MCF 10A (cell line): ENCODE data around the gene ZIC5. TPM values are rescaled to one million over a fixed set of nuclear protein-coding genes. Genes with fewer than 3 reads are reported as not detected.
A peak's percentile ranks its signal among the peaks of the same experiment; 100 is the strongest.

Experiments used
- BruUV-seq: library from RNA; stranded (reverse); fragments of 400-500 nt; replicated peaks from 2 replicates; lab custom pipeline; 2021; lab: Mats Ljungman, UMichigan
- CTCF ChIA-PET: fragments of 300-600 bp; sonication (Branson Sonifier 250); formaldehyde crosslinking; extraction: SDS; loops from one replicate; lab custom pipeline; 2021; ENCODE audit warnings: antibody characterized with exemption, inconsistent platforms; lab: Yijun Ruan, JAX
- POLR2A ChIA-PET: fragments of 300-600, 350-650 bp; sonication (Branson Sonifier 250); formaldehyde crosslinking; extraction: SDS; loops from one replicate; lab custom pipeline; 2020; ENCODE audit warnings: antibody characterized with exemption, inconsistent platforms; lab: Yijun Ruan, JAX
- DNase-seq: peaks from one replicate; pipeline ENCODE4 v3.0.0-alpha.2; 2018; ENCODE audit not compliant: unreplicated experiment
- H3K27ac Mint-ChIP-seq: one replicate; pipeline ENCODE4 v1.8.0; 2022; ENCODE audit warnings: mild to moderate bottlenecking, low read depth, mixed read lengths; ENCODE audit not compliant: unreplicated experiment
- H3K27me3 Mint-ChIP-seq: one replicate; pipeline ENCODE4 v1.8.0; 2022; ENCODE audit warnings: mixed read lengths; ENCODE audit not compliant: insufficient read depth, unreplicated experiment
- H3K36me3 Mint-ChIP-seq: one replicate; pipeline ENCODE4 v1.8.0; 2022; ENCODE audit warnings: mild to moderate bottlenecking, moderate library complexity, mixed read lengths; ENCODE audit not compliant: insufficient read depth, unreplicated experiment
- H3K4me1 Mint-ChIP-seq: one replicate; pipeline ENCODE4 v1.8.0; 2022; ENCODE audit warnings: mixed read lengths; ENCODE audit not compliant: insufficient read depth, unreplicated experiment
- H3K4me3 Mint-ChIP-seq: one replicate; pipeline ENCODE4 v1.8.0; 2022; ENCODE audit warnings: mild to moderate bottlenecking, moderate library complexity, mixed read lengths; ENCODE audit not compliant: unreplicated experiment
- H3K9me3 Mint-ChIP-seq: one replicate; pipeline ENCODE4 v1.8.0; 2022; ENCODE audit warnings: mixed read lengths; ENCODE audit not compliant: unreplicated experiment
- intact Hi-C: fragments of 100-400 bp; cut with micrococcal nuclease; formaldehyde crosslinking; loops from 2 replicates; pipeline ENCODE4 v1.14.1; 2022
- total RNA-seq: library from RNA; stranded (reverse); gene quantifications from 2 replicates; pipeline ENCODE4 v1.2.3, GENCODE V29; 2022
- TF ChIP-seq, protein P1 (sequence below): fragments of 200-600 bp; IDR thresholded peaks from one replicate; pipeline ENCODE4 v1.8.0; 2022; ENCODE audit warnings: antibody characterized with exemption, mild to moderate bottlenecking; ENCODE audit not compliant: unreplicated experiment

ZIC5 gene
- total RNA-seq, 1 experiment from 2014 or later, result not detected

- no peaks in the 10 kb centered on the region for H3K27me3 Mint-ChIP-seq
- no peak overlapping the region for H3K4me3 Mint-ChIP-seq
- H3K36me3 Mint-ChIP-seq, result peaks cover 9% of the 10 kb centered on the region
- intact Hi-C loops, result no loop called here
- H3K9me3 Mint-ChIP-seq, result no peaks in the 10 kb centered on the region
- DNase-seq, result no peak
- H3K27ac Mint-ChIP-seq, result no peak overlapping the region
- TF ChIP-seq, protein P1, sequence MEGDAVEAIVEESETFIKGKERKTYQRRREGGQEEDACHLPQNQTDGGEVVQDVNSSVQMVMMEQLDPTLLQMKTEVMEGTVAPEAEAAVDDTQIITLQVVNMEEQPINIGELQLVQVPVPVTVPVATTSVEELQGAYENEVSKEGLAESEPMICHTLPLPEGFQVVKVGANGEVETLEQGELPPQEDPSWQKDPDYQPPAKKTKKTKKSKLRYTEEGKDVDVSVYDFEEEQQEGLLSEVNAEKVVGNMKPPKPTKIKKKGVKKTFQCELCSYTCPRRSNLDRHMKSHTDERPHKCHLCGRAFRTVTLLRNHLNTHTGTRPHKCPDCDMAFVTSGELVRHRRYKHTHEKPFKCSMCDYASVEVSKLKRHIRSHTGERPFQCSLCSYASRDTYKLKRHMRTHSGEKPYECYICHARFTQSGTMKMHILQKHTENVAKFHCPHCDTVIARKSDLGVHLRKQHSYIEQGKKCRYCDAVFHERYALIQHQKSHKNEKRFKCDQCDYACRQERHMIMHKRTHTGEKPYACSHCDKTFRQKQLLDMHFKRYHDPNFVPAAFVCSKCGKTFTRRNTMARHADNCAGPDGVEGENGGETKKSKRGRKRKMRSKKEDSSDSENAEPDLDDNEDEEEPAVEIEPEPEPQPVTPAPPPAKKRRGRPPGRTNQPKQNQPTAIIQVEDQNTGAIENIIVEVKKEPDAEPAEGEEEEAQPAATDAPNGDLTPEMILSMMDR, result no peak
- BruUV-seq, result no TSS peak
- POLR2A ChIA-PET, result interaction anchor here (0.5 to 1.1 kb wide), 2 partner anchors 17 to 123 kb away, joined by 3 read pairs; no protein-coding TSS in a partner anchor
- H3K4me1 Mint-ChIP-seq, result peaks cover 9% of the 10 kb centered on the region
- CTCF ChIA-PET, result interaction anchor here (0.8 to 1.2 kb wide), 2 partner anchors 16 to 70 kb away, joined by 3 to 6 read pairs; no protein-coding TSS in a partner anchor
Observed at GRCh38 chr13:99986741-99987140, 15.2 kb upstream of the ZIC5 start.

- Mint-ChIP-seq H3K4me3 (no peak overlapping the region), H3K27ac (no peak overlapping the region), H3K9me3 (no peaks in the 10 kb centered on the region), H3K27me3 (no peaks in the 10 kb centered on the region), H3K36me3 (peaks cover 9% of the 10 kb centered on the region), H3K4me1 (peaks cover 9% of the 10 kb centered on the region)
- CTCF ChIA-PET, result interaction anchor here (0.7 to 1.2 kb wide), 3 partner anchors 17 to 113 kb away, joined by 3 to 6 read pairs (median 3); no protein-coding TSS in a partner anchor
- DNase-seq, result no peak
- POLR2A ChIA-PET, result no interaction called here
- intact Hi-C loops, result no loop called here
- TSS peak; percentile 16 for BruUV-seq
- TF ChIP-seq, protein P1, result no peak
Observed at GRCh38 chr13:99985886-99986527, 14.4 kb upstream of the ZIC5 start.

- H3K27ac Mint-ChIP-seq, result no peak overlapping the region
- no peaks in the 10 kb centered on the region for H3K27me3 Mint-ChIP-seq
- H3K4me1 Mint-ChIP-seq, result peaks cover 9% of the 10 kb centered on the region
- H3K9me3 Mint-ChIP-seq, result no peaks in the 10 kb centered on the region
- ChIA-PET POLR2A (no interaction called here), CTCF (interaction anchor here (0.7 kb wide), 1 partner anchor 112 kb away, joined by 3 read pairs; no protein-coding TSS in a partner anchor)
- intact Hi-C loops, result no loop called here
- BruUV-seq, result no TSS peak
- peaks cover 9% of the 10 kb centered on the region for H3K36me3 Mint-ChIP-seq
- TF ChIP-seq, protein P1, result no peak
- DNase-seq, result no peak
- no peak overlapping the region for H3K4me3 Mint-ChIP-seq
Observed at GRCh38 chr13:99985241-99985874, 13.8 kb upstream of the ZIC5 start.
